ENCODE measurements around the gene MAPK8.
"Not testable (repeated sequence)": the region's sequence is repeated elsewhere in the genome, so short reads cannot be mapped to it uniquely, and the experiment has no call there.

DNA sequence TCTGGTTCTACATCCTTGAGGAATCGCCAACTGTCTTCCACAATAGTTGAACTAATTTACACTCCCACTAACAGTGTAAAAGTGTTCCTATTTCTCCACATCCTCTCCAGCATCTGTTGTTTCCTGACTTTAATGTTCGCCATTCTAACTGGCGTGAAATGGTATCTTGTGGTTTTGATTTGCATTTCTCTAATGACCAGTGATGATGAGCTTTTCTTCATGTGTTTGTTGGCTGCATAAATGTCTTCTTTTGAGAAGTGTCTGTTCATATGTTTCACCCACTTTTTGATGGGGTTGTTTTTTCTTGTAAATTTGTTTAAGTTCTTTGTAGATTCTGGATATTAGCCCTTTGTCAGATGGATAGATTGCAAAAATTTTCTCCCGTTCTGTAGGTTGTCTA, 41.5 kb downstream of the MAPK8 start:
- TF ChIP-seq, protein P1, sequence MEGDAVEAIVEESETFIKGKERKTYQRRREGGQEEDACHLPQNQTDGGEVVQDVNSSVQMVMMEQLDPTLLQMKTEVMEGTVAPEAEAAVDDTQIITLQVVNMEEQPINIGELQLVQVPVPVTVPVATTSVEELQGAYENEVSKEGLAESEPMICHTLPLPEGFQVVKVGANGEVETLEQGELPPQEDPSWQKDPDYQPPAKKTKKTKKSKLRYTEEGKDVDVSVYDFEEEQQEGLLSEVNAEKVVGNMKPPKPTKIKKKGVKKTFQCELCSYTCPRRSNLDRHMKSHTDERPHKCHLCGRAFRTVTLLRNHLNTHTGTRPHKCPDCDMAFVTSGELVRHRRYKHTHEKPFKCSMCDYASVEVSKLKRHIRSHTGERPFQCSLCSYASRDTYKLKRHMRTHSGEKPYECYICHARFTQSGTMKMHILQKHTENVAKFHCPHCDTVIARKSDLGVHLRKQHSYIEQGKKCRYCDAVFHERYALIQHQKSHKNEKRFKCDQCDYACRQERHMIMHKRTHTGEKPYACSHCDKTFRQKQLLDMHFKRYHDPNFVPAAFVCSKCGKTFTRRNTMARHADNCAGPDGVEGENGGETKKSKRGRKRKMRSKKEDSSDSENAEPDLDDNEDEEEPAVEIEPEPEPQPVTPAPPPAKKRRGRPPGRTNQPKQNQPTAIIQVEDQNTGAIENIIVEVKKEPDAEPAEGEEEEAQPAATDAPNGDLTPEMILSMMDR (IDR thresholded peaks at IDR 0.05; ENCODE audit: insufficient read depth, low read depth, low read length): not testable (repeated sequence)
- not testable (repeated sequence) for TF ChIP-seq EZH2 (IDR thresholded peaks at IDR 0.05; ENCODE audit: insufficient read depth, low read length)
